GM21367 (cell line): Measurements from ENCODE around the gene SLAIN1.

ENCODE experiments used
- ATAC-seq: cut with Tn5 transposase; IDR thresholded peaks from one replicate; pipeline ENCODE4 v1.9.1; 2021; ENCODE audit not compliant: unreplicated experiment

The SLAIN1 gene

GRCh38 chr13:77751513-77752456 is 54.3 kb downstream of the SLAIN1 start:
- ATAC-seq = peak; percentile 73

GRCh38 chr13:77752512-77753069 is 55.1 kb downstream of the SLAIN1 start:
- no peak for ATAC-seq

DNA sequence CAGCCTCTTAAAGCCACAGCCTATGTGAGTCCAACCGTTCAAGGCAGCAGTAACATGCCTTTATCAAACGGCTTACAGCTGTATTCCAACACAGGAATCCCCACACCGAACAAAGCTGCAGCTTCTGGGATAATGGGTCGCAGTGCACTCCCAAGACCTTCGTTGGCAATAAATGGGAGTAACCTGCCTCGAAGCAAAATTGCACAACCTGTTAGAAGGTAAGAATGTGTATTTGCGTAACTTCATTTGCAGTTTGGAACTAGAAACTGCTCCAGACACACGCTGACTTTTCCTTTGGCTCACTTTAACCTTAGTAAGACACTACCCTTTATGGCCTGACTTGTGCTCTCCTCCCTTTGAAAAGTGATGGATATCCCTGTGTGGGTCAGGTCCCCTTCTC is 63.4 kb downstream of the SLAIN1 start:
- ATAC-seq = no peak

DNA sequence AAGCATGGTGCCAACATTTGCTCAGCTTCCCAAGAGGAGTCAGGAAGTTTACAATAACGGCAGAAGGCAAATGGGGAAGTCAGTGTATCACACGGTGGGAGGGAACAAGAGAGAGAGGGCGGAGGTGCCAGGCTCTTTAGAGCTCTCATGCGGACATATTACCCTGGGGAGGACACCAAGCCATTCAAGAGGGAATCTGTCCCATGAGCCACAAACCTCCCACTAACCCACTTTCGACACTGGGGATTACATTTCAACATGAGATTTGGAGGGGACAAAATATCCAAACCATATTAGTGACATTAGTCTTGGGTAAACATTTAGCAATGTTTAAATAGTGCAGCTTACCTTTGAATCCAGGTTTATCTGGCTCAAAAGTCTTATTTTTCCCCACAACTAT is 69.9 kb downstream of the SLAIN1 start:
- no peak for ATAC-seq

DNA sequence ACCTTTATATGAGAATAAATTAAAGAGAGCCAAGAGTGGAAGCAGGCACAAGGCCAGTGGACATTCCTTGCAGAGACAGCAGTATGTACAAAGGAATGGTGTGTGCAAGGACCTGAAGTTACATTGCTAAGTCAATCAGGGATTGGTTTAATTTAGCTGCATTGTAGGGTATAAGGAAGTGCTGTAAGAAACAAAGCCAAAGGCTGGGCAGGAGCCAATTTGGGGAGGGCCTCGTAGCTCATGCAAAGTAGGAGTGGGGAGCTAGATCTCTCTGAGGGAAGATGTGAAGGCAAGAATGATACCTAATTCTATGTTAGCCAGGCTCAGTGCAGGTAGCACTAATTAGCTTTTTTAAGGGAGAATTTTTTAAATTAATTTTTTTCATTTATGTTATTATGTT is 76.7 kb downstream of the SLAIN1 start:
- no peak for ATAC-seq

DNA sequence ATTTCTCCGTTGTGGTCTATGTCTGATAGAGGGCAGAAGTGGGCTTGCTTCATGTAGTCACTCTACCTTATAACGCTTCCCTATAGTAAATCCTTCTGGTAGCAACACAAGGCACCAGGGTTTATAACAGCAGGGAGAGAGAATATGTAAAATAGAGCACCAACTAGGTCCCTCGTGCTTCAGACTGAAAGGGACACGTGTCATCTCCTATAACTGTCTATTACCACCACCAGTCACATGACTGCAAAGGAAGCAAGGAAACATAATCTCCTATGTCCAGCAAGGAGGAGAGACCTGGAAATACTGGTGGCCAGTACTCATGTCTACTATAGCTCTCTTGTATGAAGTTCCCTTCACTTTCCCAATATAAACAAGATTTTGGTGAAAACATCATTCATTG is 79.2 kb downstream of the SLAIN1 start:
- ATAC-seq = no peak

DNA sequence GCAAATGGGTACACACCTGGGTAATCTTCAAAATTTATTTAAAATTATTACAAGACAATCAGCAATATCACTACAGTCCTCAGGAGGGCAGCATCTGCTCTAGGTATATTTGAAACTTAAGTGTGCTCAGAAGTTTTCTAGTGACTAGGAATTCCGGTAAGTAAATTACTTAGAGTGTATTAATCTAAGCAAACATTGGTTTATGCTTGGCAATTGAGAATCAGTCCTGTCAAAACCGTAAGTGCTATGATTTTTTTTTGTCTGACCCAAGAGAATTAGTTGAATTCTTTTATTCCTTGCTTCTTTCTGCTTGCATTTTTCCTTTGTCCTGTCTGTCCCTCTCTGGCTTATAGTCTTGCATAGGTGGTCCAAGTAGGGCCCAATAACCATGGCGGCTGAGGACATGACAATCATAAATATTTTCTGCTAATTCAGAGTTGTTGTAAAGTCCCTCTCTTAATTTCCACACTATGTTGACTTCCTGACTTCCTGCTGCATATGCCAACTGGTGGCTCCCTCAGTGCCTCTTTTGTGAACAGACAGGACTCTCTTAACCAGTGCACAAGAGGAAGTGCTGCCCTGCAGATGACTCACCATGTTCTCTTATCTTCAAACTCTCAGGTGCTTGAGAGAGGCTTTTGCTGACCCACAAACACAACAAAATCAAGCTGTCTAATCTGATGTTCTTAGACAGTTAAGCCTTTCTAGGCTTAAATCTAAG is 82.2 kb downstream of the SLAIN1 start:
- peak; percentile 87 for ATAC-seq

GRCh38 chr13:77781808-77782207 is 84.3 kb downstream of the SLAIN1 start:
- no peak for ATAC-seq

GRCh38 chr13:77784515-77784914 is 87.0 kb downstream of the SLAIN1 start:
- no peak for ATAC-seq

GRCh38 chr13:77786695-77787287 is 89.3 kb downstream of the SLAIN1 start:
- ATAC-seq = no peak

- ATAC-seq = no peak
Measured at GRCh38 chr13:77789376-77789775, 91.9 kb downstream of the SLAIN1 start.

- ATAC-seq = no peak
Measured at GRCh38 chr13:77800219-77800618, 102.7 kb downstream of the SLAIN1 start.

DNA sequence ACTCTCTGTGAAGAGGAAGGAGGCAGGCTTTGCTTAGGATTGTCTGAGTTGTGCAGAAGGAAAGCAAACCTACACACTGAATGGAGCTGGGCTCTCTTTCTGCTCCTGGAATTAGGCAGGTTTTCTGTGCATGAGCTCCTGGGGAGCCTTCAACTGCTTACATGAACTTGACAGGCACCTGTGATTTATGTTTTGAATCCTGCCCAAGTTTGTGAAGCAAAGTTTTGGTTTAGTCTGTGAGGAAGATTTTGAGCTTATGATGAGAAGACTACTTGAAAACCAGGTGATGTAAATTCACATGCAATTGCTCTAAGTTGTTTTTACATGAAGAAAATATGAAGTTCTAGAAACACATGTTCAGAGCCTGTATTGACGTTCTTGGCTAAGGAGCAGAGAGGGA is 109.0 kb downstream of the SLAIN1 start:
- ATAC-seq = no peak

- ATAC-seq = no peak
Measured at GRCh38 chr13:77807431-77808135, 110.1 kb downstream of the SLAIN1 start.

- ATAC-seq = peak; percentile 70
Measured at GRCh38 chr13:77810430-77810829, 112.9 kb downstream of the SLAIN1 start.

GRCh38 chr13:77810878-77811277 is 113.4 kb downstream of the SLAIN1 start:
- ATAC-seq = no peak

- ATAC-seq = no peak
Measured at GRCh38 chr13:77811381-77811780, 113.9 kb downstream of the SLAIN1 start.

DNA sequence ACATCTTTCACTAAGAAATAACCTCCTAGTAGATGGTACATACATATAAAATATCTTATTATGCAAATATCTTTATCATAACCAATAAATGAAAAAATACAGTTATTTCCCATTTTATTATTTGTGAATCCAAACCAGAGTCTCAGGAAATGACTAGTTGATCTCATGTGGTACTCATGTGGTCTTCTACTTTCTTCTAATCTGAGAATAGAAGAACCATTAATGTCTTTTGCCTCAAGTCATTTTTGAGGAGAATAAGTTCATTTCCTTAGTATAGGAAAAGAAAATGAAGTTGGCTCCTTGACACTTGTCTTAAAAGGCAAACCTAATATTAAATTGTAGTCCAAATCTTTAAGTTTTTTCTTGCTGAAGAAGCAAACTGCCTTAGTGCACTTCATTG is 114.5 kb downstream of the SLAIN1 start:
- ATAC-seq = no peak
